PC-3 (cell line): ENCODE measurements around the gene ONECUT2.

ENCODE experiments used
- EZH2 ChIP-seq: fragments of 300-600 bp; sonication (generic); IDR thresholded peaks from one replicate; pipeline ENCODE4 v1.6.1; 2017; ENCODE audit warnings: antibody characterized with exemption, mild to moderate bottlenecking, low read length; ENCODE audit not compliant: unreplicated experiment
- TF ChIP-seq, protein P1 (sequence below): fragments of 300-600 bp; sonication (generic); conservative IDR thresholded peaks from 2 replicates; pipeline ENCODE4 v1.5.1; 2017; ENCODE audit warnings: antibody characterized with exemption, low read depth, mild to moderate bottlenecking, low read length

DNA sequence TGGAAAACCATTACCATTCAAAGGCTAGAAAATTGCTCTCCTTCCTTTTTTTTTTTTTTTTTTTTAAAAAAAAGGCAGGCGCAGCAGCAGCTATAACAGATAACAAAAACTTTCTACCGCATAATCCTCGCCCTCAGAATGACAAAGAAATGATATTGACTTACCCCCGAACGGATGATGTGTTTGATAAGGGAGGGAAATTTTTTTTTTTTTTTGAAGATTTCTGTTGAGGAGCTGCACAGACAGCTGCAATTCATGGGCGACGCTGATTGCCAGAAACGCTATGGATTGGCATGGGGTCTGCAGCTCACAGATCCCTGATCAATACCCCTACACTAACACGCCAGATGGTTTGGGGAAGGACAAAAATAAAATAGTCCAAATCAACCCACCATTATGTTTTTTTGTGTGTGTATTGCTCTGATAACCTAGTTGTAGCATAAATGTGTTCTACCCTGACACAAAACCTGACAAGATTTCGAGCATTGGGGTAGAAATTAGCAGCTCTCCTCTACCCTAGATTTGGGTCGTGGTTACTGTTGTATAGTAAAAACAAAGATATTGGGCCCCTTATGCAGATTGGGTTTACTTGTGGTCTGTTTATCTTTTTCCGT, 3.6 kb upstream of the ONECUT2 start:
- TF ChIP-seq, protein P1, sequence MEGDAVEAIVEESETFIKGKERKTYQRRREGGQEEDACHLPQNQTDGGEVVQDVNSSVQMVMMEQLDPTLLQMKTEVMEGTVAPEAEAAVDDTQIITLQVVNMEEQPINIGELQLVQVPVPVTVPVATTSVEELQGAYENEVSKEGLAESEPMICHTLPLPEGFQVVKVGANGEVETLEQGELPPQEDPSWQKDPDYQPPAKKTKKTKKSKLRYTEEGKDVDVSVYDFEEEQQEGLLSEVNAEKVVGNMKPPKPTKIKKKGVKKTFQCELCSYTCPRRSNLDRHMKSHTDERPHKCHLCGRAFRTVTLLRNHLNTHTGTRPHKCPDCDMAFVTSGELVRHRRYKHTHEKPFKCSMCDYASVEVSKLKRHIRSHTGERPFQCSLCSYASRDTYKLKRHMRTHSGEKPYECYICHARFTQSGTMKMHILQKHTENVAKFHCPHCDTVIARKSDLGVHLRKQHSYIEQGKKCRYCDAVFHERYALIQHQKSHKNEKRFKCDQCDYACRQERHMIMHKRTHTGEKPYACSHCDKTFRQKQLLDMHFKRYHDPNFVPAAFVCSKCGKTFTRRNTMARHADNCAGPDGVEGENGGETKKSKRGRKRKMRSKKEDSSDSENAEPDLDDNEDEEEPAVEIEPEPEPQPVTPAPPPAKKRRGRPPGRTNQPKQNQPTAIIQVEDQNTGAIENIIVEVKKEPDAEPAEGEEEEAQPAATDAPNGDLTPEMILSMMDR = no peak
- no peak for TF ChIP-seq EZH2
